ENCODE measurements around the gene OR2T34. TPM values are rescaled to one million over a fixed set of nuclear protein-coding genes. Genes with fewer than 3 reads are reported as not detected.
"Not testable (repeated sequence)": the region's sequence is repeated elsewhere in the genome, so short reads cannot be mapped to it uniquely, and the experiment has no call there.

OR2T34 gene
- total RNA-seq, 1 donor from 2014 or later = not detected

DNA sequence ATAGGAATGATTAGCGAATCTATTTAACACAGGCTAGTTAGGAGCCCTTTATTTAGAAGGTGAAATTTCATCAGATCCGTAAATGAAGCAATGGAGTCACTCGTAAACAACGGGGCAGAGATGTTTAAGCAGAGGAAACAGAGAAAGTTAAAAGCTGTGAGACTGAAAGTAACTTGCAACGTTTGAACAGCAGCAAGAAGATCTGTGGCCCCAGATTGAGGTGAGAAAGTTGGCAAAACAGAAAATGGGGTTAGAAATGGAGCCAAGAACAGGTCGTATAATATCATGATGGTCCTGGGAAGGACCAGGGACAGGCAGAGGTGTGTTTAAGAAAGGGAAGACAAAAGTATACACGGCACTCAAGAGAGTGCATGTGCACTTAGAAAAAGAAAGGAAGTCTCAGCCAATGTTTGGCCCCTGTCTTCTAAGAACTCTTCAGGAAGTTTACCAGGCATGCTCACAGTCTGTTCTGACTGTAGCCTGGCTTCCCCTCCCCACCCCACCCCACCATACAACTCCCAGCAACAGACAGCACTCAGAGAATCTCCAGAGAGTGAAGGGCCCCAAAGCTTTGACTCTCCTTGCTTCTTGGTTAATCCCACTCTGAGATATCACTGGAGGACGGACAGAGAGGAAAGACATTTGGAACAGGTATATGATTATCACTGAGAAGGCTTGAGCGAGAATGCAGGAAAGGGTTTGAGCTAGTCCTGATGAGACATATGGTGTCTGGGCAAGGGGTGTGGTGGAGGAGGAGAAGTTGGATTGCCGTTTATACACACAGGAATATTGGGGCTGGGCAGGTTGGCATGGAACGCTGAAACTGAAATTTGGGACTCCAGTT is 8.8 kb downstream of the OR2T34 start:
- not testable (repeated sequence) for DNase-seq (ENCODE audit: low spot score in 2 of 2); FAIRE-seq

DNA sequence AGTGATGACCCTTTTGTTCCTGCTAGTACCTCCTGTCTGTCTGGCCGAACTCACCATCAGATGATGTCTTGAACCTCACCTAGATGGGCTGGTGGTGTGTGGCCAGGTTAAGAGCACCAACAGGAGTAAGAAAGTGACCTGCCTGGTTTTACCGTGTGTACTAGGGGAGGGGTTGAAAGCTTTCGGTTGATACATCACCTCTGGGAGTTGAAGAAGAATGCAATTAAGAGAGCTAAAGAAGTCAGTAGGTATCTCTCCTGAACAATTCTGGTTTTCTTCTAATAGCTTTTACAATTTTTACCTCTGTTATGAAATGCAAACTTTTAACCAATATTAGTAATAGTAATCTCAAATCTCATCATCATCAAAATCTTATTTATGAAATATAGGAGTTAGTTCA is 11.9 kb downstream of the OR2T34 start, which contains the start of gene OR2T29:
Gene OR2T29 (minus strand): TSS at position 101 of the 400 bp plus-strand sequence. CDS start 3,281 bp downstream, outside the sequence.
- not testable (repeated sequence) for FAIRE-seq

DNA sequence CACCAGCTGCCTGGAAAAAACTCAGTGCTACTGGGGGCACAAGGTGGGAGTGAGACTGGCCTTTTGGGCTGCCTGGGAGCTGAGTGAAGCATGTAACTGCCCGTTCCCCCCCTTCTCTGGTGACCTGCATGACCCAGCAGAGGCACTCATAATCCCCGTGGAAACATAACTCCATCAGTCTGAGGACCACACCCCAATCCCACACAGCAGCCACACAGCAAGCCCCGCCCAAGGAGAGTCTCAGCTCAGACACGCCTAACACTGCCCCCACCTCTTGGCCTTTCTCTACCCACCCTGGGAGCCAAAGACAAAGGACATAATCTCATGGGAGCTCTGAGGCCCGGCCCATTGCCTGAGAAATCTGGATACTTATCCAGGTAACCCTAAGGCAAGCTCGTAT is 23.5 kb downstream of the OR2T34 start:
- not testable (repeated sequence) for DNase-seq (ENCODE audit: low spot score in 2 of 2)

More for the DNA sequence above, 11.9 kb downstream of the OR2T34 start, which contains the start of gene OR2T29:
- DNase-seq (ENCODE audit: low spot score in 2 of 2) = not testable (repeated sequence)

DNA sequence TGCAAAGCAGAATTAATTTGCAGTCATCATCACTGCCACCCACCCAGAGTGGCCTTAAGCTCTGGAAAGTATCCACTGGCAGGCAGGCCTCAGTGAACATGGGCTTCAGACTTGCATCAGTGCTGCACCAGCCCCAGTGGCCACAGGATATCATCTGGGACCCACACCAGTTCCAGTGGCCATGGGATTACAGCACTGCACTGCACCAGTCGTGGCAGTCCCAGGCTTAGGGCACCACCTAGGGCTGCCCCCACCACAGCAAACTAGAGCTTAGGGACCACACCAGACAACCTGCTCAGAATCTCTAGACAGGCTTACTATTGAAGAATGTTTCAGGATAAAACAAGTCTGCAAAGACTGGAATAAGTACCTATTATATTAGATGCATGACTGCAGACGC is 27.2 kb downstream of the OR2T34 start:
- not testable (repeated sequence) for DNase-seq (ENCODE audit: low spot score in 2 of 2); FAIRE-seq

More for the DNA sequence above, 23.5 kb downstream of the OR2T34 start:
- FAIRE-seq = not testable (repeated sequence)

DNA sequence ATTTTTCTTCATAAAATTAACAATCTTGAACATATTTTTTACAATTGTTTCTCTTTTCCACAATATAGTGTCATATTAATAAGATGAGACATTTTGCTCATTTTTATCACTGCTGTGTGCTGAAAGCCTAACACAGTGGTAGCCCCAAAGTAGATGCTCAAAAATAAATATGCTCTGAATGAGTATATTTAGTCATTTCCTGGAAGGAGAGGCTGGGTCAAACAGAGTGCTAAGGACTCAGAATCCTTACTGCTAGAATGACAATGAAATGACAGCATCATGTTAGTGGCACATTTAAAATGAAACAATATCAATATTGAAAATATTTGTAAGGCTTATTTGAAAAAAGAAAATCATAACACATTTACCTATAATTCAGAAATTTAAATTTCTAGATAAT is 37.1 kb downstream of the OR2T34 start:
- DNase-seq (ENCODE audit: low spot score in 2 of 2) = not testable (repeated sequence)
- FAIRE-seq = peak; percentile 98

Small RNAs within 50 kb of the gene (small RNA-seq; reads per million reads assigned to genes)
- not detected for gene RF00019

Other genes with a start within 250 kb of the OR2T34 start
- not detected for gene OR14C36, start 226.0 kb downstream of the OR2T34 start, total RNA-seq
- gene OR2T4, start 213.1 kb downstream of the OR2T34 start, total RNA-seq = not detected
- gene OR2T6, start 199.0 kb downstream of the OR2T34 start, total RNA-seq = not detected
- not detected for gene OR2T1, start 171.7 kb downstream of the OR2T34 start, total RNA-seq
- not detected for gene OR2T2, start 129.1 kb downstream of the OR2T34 start, total RNA-seq
- not detected for gene OR2T3, start 101.4 kb downstream of the OR2T34 start, total RNA-seq
- not detected for gene OR2T5, start 86.2 kb downstream of the OR2T34 start, total RNA-seq
- gene OR2G6, start 66.7 kb downstream of the OR2T34 start, total RNA-seq = not detected
- gene OR2T29, start 12.0 kb downstream of the OR2T34 start, total RNA-seq = not detected
- not detected for gene OR2T10, start 22.9 kb upstream of the OR2T34 start, total RNA-seq
- not detected for gene OR2T11, start 60.3 kb upstream of the OR2T34 start, total RNA-seq
- under 0.01 TPM for gene OR2T35, start 70.5 kb upstream of the OR2T34 start, total RNA-seq
- not detected for gene OR2T27, start 80.8 kb upstream of the OR2T34 start, total RNA-seq
- gene OR14I1, start 128.0 kb upstream of the OR2T34 start, total RNA-seq = not detected
- not detected for gene LYPD8, start 181.0 kb upstream of the OR2T34 start, total RNA-seq

All from frontal cortex (tissue), 4 donors.